Measurements from ENCODE around the gene RPN2.

The RPN2 gene

GRCh38 chr20:37219751-37220668 lies 40.9 kb downstream of the RPN2 start:
- DNase-seq: no peak

- no peak for DNase-seq
Observed at GRCh38 chr20:37220731-37221130, 41.6 kb downstream of the RPN2 start.

- no peak for DNase-seq
Observed at GRCh38 chr20:37222086-37222485, 43.0 kb downstream of the RPN2 start.

- DNase-seq: no peak
Observed at GRCh38 chr20:37223053-37223452, 43.9 kb downstream of the RPN2 start.

GRCh38 chr20:37225146-37225545 lies 46.0 kb downstream of the RPN2 start:
- no peak for DNase-seq

- no peak for DNase-seq
Observed at GRCh38 chr20:37226889-37227288, 47.8 kb downstream of the RPN2 start.

GRCh38 chr20:37228082-37228481 lies 49.0 kb downstream of the RPN2 start:
- no peak for DNase-seq

GRCh38 chr20:37228656-37229055 lies 49.5 kb downstream of the RPN2 start:
- DNase-seq: no peak

GRCh38 chr20:37229357-37229756 lies 50.2 kb downstream of the RPN2 start:
- no peak for DNase-seq

- DNase-seq: no peak
Observed at GRCh38 chr20:37230200-37230599, 51.1 kb downstream of the RPN2 start.

GRCh38 chr20:37231947-37232630 lies 53.0 kb downstream of the RPN2 start:
- no peak for DNase-seq

- no peak for DNase-seq
Observed at GRCh38 chr20:37233548-37234253, 54.6 kb downstream of the RPN2 start.

GRCh38 chr20:37234254-37234581 lies 55.1 kb downstream of the RPN2 start:
- DNase-seq: no peak

- DNase-seq: no peak
Observed at GRCh38 chr20:37235065-37235464, 55.9 kb downstream of the RPN2 start.

GRCh38 chr20:37236462-37236861 lies 57.3 kb downstream of the RPN2 start:
- DNase-seq: no peak

GRCh38 chr20:37237656-37238055 lies 58.5 kb downstream of the RPN2 start:
- DNase-seq: no peak

GRCh38 chr20:37238426-37238825 lies 59.3 kb downstream of the RPN2 start:
- DNase-seq: no peak

GRCh38 chr20:37238935-37239451 lies 59.9 kb downstream of the RPN2 start:
- no peak for DNase-seq

- no peak for DNase-seq
Observed at GRCh38 chr20:37240337-37241067, 61.4 kb downstream of the RPN2 start.

GRCh38 chr20:37242503-37242902 lies 63.4 kb downstream of the RPN2 start:
- no peak for DNase-seq

GRCh38 chr20:37243076-37243936 lies 64.2 kb downstream of the RPN2 start:
- DNase-seq: no peak

Measured in activated T-cell treated with anti-CD3 and anti-CD28 coated beads for 4 hours (primary cell).